Measurements from ENCODE around the gene PTPN23. TPM values are rescaled to one million over a fixed set of nuclear protein-coding genes. Genes with fewer than 3 reads are reported as not detected.

The PTPN23 gene
- total and polyA plus RNA-seq, 2 of the 13 experiments (the other 11 are each of a cell fraction or from before 2014, with no cell fraction given): 2.3 to 3.7 TPM

GRCh38 chr3:47356201-47356600 lies 24.6 kb upstream of the PTPN23 start:
- DNase-seq (ENCODE audit: low spot score): no peak
- H4K20me1 ChIP-seq (ENCODE audit: insufficient read depth, low read length): no peaks in the 10 kb centered on the region
- no peak for FAIRE-seq
- no peak overlapping the region for H2AFZ ChIP-seq (ENCODE audit: low read length)
- ATAC-seq: no peak
- WGBS (ENCODE audit: low lambda C conversion rate): 85% methylated on average over 20 of the region's 31 CpGs
- H3K4me2 ChIP-seq (ENCODE audit: low read depth, low read length): no peak overlapping the region
- H3K9me3 ChIP-seq (ENCODE audit: low read length): peaks cover 14% of the 10 kb centered on the region
- H3K27me3 ChIP-seq (ENCODE audit: control insufficient read depth in 1 of 2, insufficient read depth in 2 of 2, low read length in 2 of 2): no peaks in the 10 kb centered on the region
- H3K79me2 ChIP-seq (ENCODE audit: insufficient read depth, low read length): no peaks in the 10 kb centered on the region
- TF ChIP-seq ARID5B (CRISPR knock-in tag; IDR thresholded peaks at IDR 0.05) (no peak), ZSCAN9 (CRISPR knock-in tag; IDR thresholded peaks at IDR 0.05; ENCODE audit: borderline replicate concordance) (no peak), AFF4 (CRISPR knock-in tag; IDR thresholded peaks at IDR 0.05) (no peak), SSRP1 (CRISPR knock-in tag; IDR thresholded peaks at IDR 0.05) (no peak), ZXDC (CRISPR knock-in tag; IDR thresholded peaks at IDR 0.05) (no peak)
- in situ Hi-C loops (cut with HindIII; ENCODE audit: extremely low pct_ligation_motif_present, low pct_unique_long_range_greater_than_20kb): no loop called here
- BruUV-seq (replicated peaks): no TSS peak
- ChIA-PET POLR2A (no interaction called here), CTCF (ENCODE audit: low intra/inter-chr PET ratio, low total read pairs) (no interaction called here)
- H3K9ac ChIP-seq (ENCODE audit: insufficient read depth, low read depth, low read length): no peak overlapping the region
- H3K36me3 ChIP-seq (replicated peaks in 1 of 2; ENCODE audit: control insufficient read depth in 1 of 2, insufficient read depth in 2 of 2, low read length in 2 of 2): no peaks in the 10 kb centered on the region
- no peak overlapping the region for H3K4me3 ChIP-seq (replicated peaks in 1 of 3; ENCODE audit: insufficient read depth in 1 of 3, low read depth in 2 of 3, low read length in 3 of 3)
- H3K27ac ChIP-seq (ENCODE audit: extremely low read length, insufficient read depth, low read length): no peak overlapping the region
- peaks cover 2% of the 10 kb centered on the region for H3K4me1 ChIP-seq (ENCODE audit: insufficient read depth, low read length)
- intact Hi-C loops (cut with micrococcal nuclease; ENCODE audit: unreplicated experiment): no loop called here

Measured in HepG2 (cell line).